Gastroesophageal sphincter (tissue), 3 donors: ENCODE results near the gene SMOC1.

Source experiments
- POLR2AphosphoS5 ChIP-seq: sonication (generic); formaldehyde crosslinking; IDR thresholded peaks from one replicate; pipeline ENCODE4 v1.6.1; 2017; ENCODE audit warnings: antibody characterized with exemption
- TF ChIP-seq, protein P1 (sequence below), 4 experiments: fragments of 200-600 bp in 2 of 4; fragments of 450-650 bp in 2 of 4; sonication (generic) in 1 of 4; IDR thresholded peaks; one replicate each; pipeline ENCODE4 v1.5.1; 2017 to 2019; ENCODE audit warnings: antibody characterized with exemption in 4 of 4, mild to moderate bottlenecking in 2 of 4, moderate library complexity in 2 of 4

DNA sequence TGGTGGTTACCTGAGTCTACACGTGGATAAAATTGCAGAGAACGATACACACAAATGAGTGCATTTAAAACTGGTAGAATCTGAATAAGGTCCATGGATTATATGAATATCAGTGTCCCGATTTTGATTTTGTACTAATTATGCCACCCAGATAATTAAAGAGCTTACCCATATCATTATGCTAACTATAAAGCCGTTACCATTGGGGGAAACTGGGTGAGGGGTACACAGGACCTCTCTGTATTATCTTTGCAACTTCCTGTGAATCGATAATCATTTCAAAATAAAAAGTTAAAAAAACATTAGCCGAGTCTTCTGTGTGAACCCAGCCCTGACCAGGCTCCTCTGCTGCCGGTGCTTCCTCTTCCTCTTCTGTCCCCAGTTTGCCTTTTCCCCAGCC lies 107.1 kb downstream of the SMOC1 start:
- TF ChIP-seq, protein P1, sequence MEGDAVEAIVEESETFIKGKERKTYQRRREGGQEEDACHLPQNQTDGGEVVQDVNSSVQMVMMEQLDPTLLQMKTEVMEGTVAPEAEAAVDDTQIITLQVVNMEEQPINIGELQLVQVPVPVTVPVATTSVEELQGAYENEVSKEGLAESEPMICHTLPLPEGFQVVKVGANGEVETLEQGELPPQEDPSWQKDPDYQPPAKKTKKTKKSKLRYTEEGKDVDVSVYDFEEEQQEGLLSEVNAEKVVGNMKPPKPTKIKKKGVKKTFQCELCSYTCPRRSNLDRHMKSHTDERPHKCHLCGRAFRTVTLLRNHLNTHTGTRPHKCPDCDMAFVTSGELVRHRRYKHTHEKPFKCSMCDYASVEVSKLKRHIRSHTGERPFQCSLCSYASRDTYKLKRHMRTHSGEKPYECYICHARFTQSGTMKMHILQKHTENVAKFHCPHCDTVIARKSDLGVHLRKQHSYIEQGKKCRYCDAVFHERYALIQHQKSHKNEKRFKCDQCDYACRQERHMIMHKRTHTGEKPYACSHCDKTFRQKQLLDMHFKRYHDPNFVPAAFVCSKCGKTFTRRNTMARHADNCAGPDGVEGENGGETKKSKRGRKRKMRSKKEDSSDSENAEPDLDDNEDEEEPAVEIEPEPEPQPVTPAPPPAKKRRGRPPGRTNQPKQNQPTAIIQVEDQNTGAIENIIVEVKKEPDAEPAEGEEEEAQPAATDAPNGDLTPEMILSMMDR (IDR thresholded peaks at IDR 0.05): no peak
- TF ChIP-seq POLR2AphosphoS5: no peak
